ENCODE results near the gene C11orf54. TPM values are rescaled to one million over a fixed set of nuclear protein-coding genes. Genes with fewer than 3 reads are reported as not detected.
"Not testable (repeated sequence)": the region's sequence is repeated elsewhere in the genome, so short reads cannot be mapped to it uniquely, and the experiment has no call there.

The C11orf54 gene
- total and polyA plus RNA-seq, 12 donors = 15.2 to 68.2 (median 33.7) TPM

GRCh38 chr11:93756748-93757147 is 15.3 kb downstream of the C11orf54 start:
- intact Hi-C loops (cut with DNase I) = loop anchor here in 1 of 2 donors (5.0 kb wide), 1 partner anchor 36 kb away; no protein-coding TSS in a partner anchor
- H3K4me1 ChIP-seq (replicated peaks in 1 of 2) = no peaks in the 10 kb centered on the region
- no peaks in the 10 kb centered on the region for H3K9me3 ChIP-seq (replicated peaks in 1 of 3)
- TF ChIP-seq POLR2A (IDR thresholded peaks at IDR 0.05) (no peak), CTCF (IDR thresholded peaks at IDR 0.05) (no peak)
- no peak for DNase-seq
- peaks cover 0 to 60% of the 10 kb centered on the region in 2 donors for H3K36me3 ChIP-seq (replicated peaks in 1 of 2)
- WGBS, 4 donors = 82 to 85% (median 83%) methylated on average over 3 of the region's 3 CpGs
- no peak overlapping the region for H3K27ac ChIP-seq
- H3K4me3 ChIP-seq = no peak overlapping the region
- no peaks in the 10 kb centered on the region for H3K27me3 ChIP-seq

- H3K4me3 ChIP-seq = no peak overlapping the region
- no peak overlapping the region for H3K27ac ChIP-seq
- WGBS, 4 donors = 91 to 95% (median 94%) methylated on average over 2 to 3 of the region's 3 CpGs
- H3K4me1 ChIP-seq (replicated peaks in 1 of 2) = no peaks in the 10 kb centered on the region
- no peak for TF ChIP-seq POLR2A (IDR thresholded peaks at IDR 0.05)
- no peak for TF ChIP-seq CTCF (IDR thresholded peaks at IDR 0.05)
- H3K9me3 ChIP-seq (replicated peaks in 1 of 3) = no peaks in the 10 kb centered on the region
- intact Hi-C loops (cut with DNase I) = loop anchor here in 1 of 2 donors (5.0 kb wide), 1 partner anchor 35 kb away; no protein-coding TSS in a partner anchor
- no peaks in the 10 kb centered on the region for H3K27me3 ChIP-seq
- no peak for DNase-seq
- H3K36me3 ChIP-seq (replicated peaks in 1 of 2) = peaks cover 0 to 64% of the 10 kb centered on the region in 2 donors
Observed at GRCh38 chr11:93757301-93757700, 15.8 kb downstream of the C11orf54 start.

GRCh38 chr11:93757924-93758865 is 16.7 kb downstream of the C11orf54 start:
- Histone ChIP-seq H3K27ac (no peak overlapping the region), H3K4me1 (replicated peaks in 1 of 2) (no peaks in the 10 kb centered on the region), H3K36me3 (replicated peaks in 1 of 2) (peaks cover 0 to 73% of the 10 kb centered on the region in 2 donors), H3K9me3 (replicated peaks in 1 of 3) (no peaks in the 10 kb centered on the region), H3K27me3 (no peaks in the 10 kb centered on the region), H3K4me3 (no peak overlapping the region)
- WGBS, 4 donors = 91 to 98% (median 95%) methylated on average over 17 to 38 of the region's 38 CpGs
- intact Hi-C loops (cut with DNase I) = loop anchor here in 1 of 2 donors (5.0 kb wide), 1 partner anchor 34 kb away; no protein-coding TSS in a partner anchor
- TF ChIP-seq POLR2A (IDR thresholded peaks at IDR 0.05) (no peak), CTCF (IDR thresholded peaks at IDR 0.05) (no peak)
- no peak for DNase-seq

- not testable (repeated sequence) for H3K4me3 ChIP-seq; DNase-seq; H3K27me3 ChIP-seq; H3K27ac ChIP-seq; H3K9me3 ChIP-seq (replicated peaks in 1 of 3); H3K4me1 ChIP-seq (replicated peaks in 1 of 2)
- peaks cover 0 to 78% of the 10 kb centered on the region in 2 donors for H3K36me3 ChIP-seq (replicated peaks in 1 of 2)
- 81 to 88% (median 86%) methylated on average over 4 of the region's 4 CpGs for WGBS, 4 donors
- intact Hi-C loops (cut with DNase I) = loop anchor here in 1 of 2 donors (5.0 kb wide), 1 partner anchor 33 kb away; no protein-coding TSS in a partner anchor
Observed at GRCh38 chr11:93759123-93759522, 17.7 kb downstream of the C11orf54 start.

Measured in adrenal gland (tissue), 12 donors.